Kidney epithelial cell (primary cell): ENCODE results near the gene TSPAN5. TPM values are rescaled to one million over a fixed set of nuclear protein-coding genes. Genes with fewer than 3 reads are reported as not detected.

Experiments
- DNase-seq: peaks from one replicate; pipeline ENCODE4 v3.0.0-alpha.2; 2010; ENCODE audit warnings: low read depth
- H3K27me3 ChIP-seq: 2 replicates; pipeline ENCODE4 v1.6.0; 2011; ENCODE audit warnings: low read length; ENCODE audit not compliant: control insufficient read depth, insufficient read depth
- H3K36me3 ChIP-seq: 2 replicates; pipeline ENCODE4 v1.5.1; 2011; ENCODE audit warnings: low read length; ENCODE audit not compliant: control insufficient read depth, insufficient read depth
- H3K4me3 ChIP-seq: 2 replicates; pipeline ENCODE4 v1.5.1; 2011; ENCODE audit warnings: low read depth, mild to moderate bottlenecking, control low read depth, low read length
- total RNA-seq: library from RNA; depleted of rRNA; stranded (reverse); fragments of >200 nt; gene quantifications from 2 replicates; pipeline ENCODE4 v1.2.3, GENCODE V29; 2015
- TF ChIP-seq, protein P1 (sequence below): IDR thresholded peaks from 2 replicates; pipeline ENCODE4 v1.5.1; 2011; ENCODE audit warnings: mild to moderate bottlenecking, moderate library complexity, low read length, control low read depth, inconsistent platforms; ENCODE audit not compliant: insufficient read depth, poor library complexity, severe bottlenecking

TSPAN5 gene
- total RNA-seq, 1 donor from 2014 or later: 20.5 TPM

DNA sequence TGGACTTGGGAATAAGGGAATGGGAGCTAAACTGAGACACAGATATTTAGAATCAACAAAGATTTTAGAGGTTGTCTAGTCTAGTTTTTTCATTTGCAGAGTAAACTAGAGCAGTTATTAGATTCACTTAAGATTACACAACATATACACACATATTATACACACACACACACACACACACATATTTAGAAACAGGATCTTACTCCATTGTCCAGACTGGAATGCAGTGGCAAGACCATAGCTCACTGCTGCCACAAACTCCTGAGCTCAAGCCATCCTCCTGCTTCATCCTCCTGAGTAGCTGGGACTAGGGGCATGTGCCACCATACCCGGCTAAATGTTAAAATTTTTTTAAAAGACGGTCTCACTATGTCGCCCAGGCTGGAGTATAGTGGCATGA, 127.8 kb downstream of the TSPAN5 start:
- DNase-seq: no peak
- Histone ChIP-seq H3K36me3 (no peaks in the 10 kb centered on the region), H3K27me3 (no peaks in the 10 kb centered on the region), H3K4me3 (no peak overlapping the region)
- TF ChIP-seq, protein P1, sequence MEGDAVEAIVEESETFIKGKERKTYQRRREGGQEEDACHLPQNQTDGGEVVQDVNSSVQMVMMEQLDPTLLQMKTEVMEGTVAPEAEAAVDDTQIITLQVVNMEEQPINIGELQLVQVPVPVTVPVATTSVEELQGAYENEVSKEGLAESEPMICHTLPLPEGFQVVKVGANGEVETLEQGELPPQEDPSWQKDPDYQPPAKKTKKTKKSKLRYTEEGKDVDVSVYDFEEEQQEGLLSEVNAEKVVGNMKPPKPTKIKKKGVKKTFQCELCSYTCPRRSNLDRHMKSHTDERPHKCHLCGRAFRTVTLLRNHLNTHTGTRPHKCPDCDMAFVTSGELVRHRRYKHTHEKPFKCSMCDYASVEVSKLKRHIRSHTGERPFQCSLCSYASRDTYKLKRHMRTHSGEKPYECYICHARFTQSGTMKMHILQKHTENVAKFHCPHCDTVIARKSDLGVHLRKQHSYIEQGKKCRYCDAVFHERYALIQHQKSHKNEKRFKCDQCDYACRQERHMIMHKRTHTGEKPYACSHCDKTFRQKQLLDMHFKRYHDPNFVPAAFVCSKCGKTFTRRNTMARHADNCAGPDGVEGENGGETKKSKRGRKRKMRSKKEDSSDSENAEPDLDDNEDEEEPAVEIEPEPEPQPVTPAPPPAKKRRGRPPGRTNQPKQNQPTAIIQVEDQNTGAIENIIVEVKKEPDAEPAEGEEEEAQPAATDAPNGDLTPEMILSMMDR: no peak

DNA sequence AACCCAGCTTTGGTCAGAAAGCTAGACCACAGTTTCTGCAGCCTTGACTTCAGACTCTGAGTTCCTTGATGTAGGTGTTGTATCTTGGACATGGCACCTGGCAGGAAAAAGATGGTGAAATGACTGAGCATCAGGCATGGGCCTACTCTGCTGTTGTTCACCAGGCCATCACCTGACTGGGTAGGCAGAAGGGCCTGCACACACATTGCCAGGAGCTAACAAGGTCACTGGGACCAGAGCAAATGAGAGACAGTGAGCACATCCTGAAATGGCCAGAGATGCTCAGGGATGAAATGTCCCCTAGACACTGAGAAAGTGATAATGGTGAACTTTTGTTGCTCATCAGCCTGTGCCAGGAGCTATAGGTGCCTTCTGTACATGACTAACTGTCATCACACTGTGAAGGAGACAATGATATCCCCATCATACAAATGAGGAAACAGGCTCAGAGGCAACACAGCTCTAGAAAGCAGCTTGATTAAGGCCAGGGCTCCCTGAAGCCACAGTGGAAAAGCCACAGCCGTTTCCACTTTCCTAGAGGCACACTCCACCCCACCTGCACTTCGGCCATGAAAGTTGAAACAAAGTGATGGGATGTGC, 128.3 kb downstream of the TSPAN5 start:
- Histone ChIP-seq H3K4me3 (no peak overlapping the region), H3K36me3 (no peaks in the 10 kb centered on the region), H3K27me3 (no peaks in the 10 kb centered on the region)
- DNase-seq: no peak
- TF ChIP-seq, protein P1: no peak

GRCh38 chr4:98528882-98529281, 129.5 kb downstream of the TSPAN5 start:
- Histone ChIP-seq H3K27me3 (no peaks in the 10 kb centered on the region), H3K4me3 (no peak overlapping the region), H3K36me3 (no peaks in the 10 kb centered on the region)
- no peak for DNase-seq
- TF ChIP-seq, protein P1: no peak

DNA sequence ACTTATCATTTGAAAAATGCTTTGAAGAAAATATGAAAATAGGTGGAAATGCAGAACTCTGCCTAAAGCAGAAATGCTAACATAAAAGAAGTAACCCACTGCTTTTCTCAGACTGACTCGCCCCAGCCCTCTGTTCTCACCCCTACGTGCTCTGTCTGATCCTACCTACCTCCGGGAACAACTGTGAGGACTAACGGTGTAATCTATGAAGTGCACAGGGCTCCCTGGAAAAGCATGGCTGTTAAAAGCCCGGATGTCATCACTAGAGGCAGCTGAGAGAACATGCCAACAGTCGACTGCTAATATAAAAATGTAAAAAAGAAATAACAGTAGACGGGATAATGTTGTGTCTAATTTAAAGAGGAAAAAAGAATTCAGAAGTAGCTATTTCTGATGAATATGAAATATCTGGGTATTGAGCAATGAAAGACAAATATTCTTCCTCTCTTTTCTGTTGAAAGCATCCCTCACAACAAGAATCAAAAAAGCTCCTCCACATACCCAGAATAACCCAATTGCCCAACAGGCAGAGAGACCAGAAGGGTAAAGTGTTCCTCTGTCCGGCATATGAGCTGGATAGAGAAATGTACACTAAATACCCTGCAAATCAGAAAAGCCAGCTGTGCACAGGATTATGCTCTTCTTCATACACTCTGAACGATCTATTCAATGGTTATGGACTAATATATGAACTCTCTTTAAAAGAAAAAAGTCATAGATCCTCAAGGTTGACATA, 130.7 kb downstream of the TSPAN5 start:
- TF ChIP-seq, protein P1: no peak
- H3K36me3 ChIP-seq: no peaks in the 10 kb centered on the region
- H3K4me3 ChIP-seq: no peak overlapping the region
- DNase-seq: no peak
- no peaks in the 10 kb centered on the region for H3K27me3 ChIP-seq

GRCh38 chr4:98524230-98524629, 134.2 kb downstream of the TSPAN5 start:
- TF ChIP-seq, protein P1: no peak
- Histone ChIP-seq H3K36me3 (no peaks in the 10 kb centered on the region), H3K4me3 (no peak overlapping the region), H3K27me3 (no peaks in the 10 kb centered on the region)
- DNase-seq: no peak
